WTC11 (cell line): ENCODE data around the gene EPX.

ENCODE experiments used
- ESRRA ChIP-seq: sonication (generic); formaldehyde crosslinking; IDR thresholded peaks from 2 replicates; pipeline ENCODE4 v1.8.1; 2022; ENCODE audit warnings: mild to moderate bottlenecking, missing genetic modification reagents, borderline replicate concordance
- ETV6 ChIP-seq: sonication (generic); formaldehyde crosslinking; IDR thresholded peaks from 2 replicates; pipeline ENCODE4 v1.8.1; 2022; ENCODE audit warnings: mild to moderate bottlenecking, missing genetic modification reagents
- JUN ChIP-seq: sonication (generic); formaldehyde crosslinking; IDR thresholded peaks from 2 replicates; pipeline ENCODE4 v1.8.0; 2023; ENCODE audit warnings: mild to moderate bottlenecking, missing genetic modification reagents
- NR2C2 ChIP-seq: sonication (generic); formaldehyde crosslinking; IDR thresholded peaks from 2 replicates; pipeline ENCODE4 v1.8.0; 2022; ENCODE audit warnings: mild to moderate bottlenecking, missing genetic modification reagents
- NR3C1 ChIP-seq: sonication (generic); formaldehyde crosslinking; conservative IDR thresholded peaks from 2 replicates; pipeline ENCODE4 v1.8.1; 2023; ENCODE audit warnings: low read depth, mild to moderate bottlenecking, missing genetic modification reagents
- TP53 ChIP-seq: sonication (generic); formaldehyde crosslinking; IDR thresholded peaks from 2 replicates; pipeline ENCODE4 v1.8.1; 2023; ENCODE audit warnings: mild to moderate bottlenecking, missing genetic modification reagents
- ZNF423 ChIP-seq: fragments of 250-450 bp; sonication (Bioruptor Pico); IDR thresholded peaks from 2 replicates; pipeline ENCODE4 v2.1.2; 2022; ENCODE audit warnings: mild to moderate bottlenecking, moderate library complexity
- TF ChIP-seq, protein P1 (sequence below): fragments of 200-600 bp; IDR thresholded peaks from 2 replicates; pipeline ENCODE4 v1.8.0; 2022; ENCODE audit warnings: antibody characterized with exemption
- TF ChIP-seq, protein P2 (sequence below): sonication (generic); formaldehyde crosslinking; IDR thresholded peaks from 2 replicates; pipeline ENCODE4 v1.8.1; 2023; ENCODE audit warnings: mild to moderate bottlenecking, missing genetic modification reagents, moderate library complexity
- TF ChIP-seq, protein P3 (sequence below): sonication (generic); formaldehyde crosslinking; IDR thresholded peaks from 2 replicates; pipeline ENCODE4 v1.8.1; 2023; ENCODE audit warnings: mild to moderate bottlenecking, missing genetic modification reagents, borderline replicate concordance
- TF ChIP-seq, protein P4 (sequence below): sonication (generic); formaldehyde crosslinking; IDR thresholded peaks from 2 replicates; pipeline ENCODE4 v1.8.1; 2022; ENCODE audit warnings: low read depth, mild to moderate bottlenecking, moderate library complexity, missing genetic modification reagents, borderline replicate concordance
- TF ChIP-seq, protein P5 (sequence below): sonication (generic); formaldehyde crosslinking; IDR thresholded peaks from 2 replicates; pipeline ENCODE4 v1.8.0; 2022; ENCODE audit warnings: mild to moderate bottlenecking, missing genetic modification reagents

DNA sequence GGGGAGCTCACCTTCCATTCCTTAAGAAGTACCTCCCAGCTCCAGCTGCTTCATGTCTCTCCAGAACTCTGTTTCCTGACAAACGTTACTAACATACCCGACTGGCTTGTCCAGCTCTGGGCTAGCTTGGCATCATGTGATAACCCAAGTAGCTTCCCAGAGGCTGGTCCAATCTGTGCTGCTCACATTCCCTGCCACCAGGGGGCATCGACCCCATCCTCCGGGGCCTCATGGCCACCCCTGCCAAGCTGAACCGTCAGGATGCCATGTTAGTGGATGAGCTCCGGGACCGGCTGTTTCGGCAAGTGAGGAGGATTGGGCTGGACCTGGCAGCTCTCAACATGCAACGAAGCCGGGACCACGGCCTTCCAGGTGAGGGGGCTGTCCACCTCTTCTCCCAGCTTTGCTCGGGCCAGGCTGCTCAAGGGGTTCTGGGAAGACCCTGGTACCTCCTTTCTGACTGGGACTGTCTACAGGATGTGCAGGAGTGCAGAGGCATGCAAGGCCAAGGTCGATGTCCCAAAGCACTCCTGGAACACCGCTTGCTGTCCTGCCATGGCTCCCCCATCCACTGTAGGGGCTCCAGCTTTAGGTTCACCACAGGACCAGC, 7.6 kb downstream of the EPX start:
- TF ChIP-seq, protein P1, sequence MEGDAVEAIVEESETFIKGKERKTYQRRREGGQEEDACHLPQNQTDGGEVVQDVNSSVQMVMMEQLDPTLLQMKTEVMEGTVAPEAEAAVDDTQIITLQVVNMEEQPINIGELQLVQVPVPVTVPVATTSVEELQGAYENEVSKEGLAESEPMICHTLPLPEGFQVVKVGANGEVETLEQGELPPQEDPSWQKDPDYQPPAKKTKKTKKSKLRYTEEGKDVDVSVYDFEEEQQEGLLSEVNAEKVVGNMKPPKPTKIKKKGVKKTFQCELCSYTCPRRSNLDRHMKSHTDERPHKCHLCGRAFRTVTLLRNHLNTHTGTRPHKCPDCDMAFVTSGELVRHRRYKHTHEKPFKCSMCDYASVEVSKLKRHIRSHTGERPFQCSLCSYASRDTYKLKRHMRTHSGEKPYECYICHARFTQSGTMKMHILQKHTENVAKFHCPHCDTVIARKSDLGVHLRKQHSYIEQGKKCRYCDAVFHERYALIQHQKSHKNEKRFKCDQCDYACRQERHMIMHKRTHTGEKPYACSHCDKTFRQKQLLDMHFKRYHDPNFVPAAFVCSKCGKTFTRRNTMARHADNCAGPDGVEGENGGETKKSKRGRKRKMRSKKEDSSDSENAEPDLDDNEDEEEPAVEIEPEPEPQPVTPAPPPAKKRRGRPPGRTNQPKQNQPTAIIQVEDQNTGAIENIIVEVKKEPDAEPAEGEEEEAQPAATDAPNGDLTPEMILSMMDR: peak; percentile 61; the same call in 1 of the 2 replicates
- TF ChIP-seq, protein P2, sequence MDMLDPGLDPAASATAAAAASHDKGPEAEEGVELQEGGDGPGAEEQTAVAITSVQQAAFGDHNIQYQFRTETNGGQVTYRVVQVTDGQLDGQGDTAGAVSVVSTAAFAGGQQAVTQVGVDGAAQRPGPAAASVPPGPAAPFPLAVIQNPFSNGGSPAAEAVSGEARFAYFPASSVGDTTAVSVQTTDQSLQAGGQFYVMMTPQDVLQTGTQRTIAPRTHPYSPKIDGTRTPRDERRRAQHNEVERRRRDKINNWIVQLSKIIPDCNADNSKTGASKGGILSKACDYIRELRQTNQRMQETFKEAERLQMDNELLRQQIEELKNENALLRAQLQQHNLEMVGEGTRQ: peak; percentile 74
- TF ChIP-seq, protein P3, sequence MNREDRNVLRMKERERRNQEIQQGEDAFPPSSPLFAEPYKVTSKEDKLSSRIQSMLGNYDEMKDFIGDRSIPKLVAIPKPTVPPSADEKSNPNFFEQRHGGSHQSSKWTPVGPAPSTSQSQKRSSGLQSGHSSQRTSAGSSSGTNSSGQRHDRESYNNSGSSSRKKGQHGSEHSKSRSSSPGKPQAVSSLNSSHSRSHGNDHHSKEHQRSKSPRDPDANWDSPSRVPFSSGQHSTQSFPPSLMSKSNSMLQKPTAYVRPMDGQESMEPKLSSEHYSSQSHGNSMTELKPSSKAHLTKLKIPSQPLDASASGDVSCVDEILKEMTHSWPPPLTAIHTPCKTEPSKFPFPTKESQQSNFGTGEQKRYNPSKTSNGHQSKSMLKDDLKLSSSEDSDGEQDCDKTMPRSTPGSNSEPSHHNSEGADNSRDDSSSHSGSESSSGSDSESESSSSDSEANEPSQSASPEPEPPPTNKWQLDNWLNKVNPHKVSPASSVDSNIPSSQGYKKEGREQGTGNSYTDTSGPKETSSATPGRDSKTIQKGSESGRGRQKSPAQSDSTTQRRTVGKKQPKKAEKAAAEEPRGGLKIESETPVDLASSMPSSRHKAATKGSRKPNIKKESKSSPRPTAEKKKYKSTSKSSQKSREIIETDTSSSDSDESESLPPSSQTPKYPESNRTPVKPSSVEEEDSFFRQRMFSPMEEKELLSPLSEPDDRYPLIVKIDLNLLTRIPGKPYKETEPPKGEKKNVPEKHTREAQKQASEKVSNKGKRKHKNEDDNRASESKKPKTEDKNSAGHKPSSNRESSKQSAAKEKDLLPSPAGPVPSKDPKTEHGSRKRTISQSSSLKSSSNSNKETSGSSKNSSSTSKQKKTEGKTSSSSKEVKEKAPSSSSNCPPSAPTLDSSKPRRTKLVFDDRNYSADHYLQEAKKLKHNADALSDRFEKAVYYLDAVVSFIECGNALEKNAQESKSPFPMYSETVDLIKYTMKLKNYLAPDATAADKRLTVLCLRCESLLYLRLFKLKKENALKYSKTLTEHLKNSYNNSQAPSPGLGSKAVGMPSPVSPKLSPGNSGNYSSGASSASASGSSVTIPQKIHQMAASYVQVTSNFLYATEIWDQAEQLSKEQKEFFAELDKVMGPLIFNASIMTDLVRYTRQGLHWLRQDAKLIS (CRISPR knock-in tag): no peak
- TF ChIP-seq ZNF423 (no peak), NR2C2 (CRISPR knock-in tag) (no peak), NR3C1 (CRISPR knock-in tag) (no peak), JUN (CRISPR knock-in tag) (no peak), TP53 (CRISPR knock-in tag) (no peak), ESRRA (CRISPR knock-in tag) (no peak), ETV6 (CRISPR knock-in tag) (no peak)
- TF ChIP-seq, protein P4, sequence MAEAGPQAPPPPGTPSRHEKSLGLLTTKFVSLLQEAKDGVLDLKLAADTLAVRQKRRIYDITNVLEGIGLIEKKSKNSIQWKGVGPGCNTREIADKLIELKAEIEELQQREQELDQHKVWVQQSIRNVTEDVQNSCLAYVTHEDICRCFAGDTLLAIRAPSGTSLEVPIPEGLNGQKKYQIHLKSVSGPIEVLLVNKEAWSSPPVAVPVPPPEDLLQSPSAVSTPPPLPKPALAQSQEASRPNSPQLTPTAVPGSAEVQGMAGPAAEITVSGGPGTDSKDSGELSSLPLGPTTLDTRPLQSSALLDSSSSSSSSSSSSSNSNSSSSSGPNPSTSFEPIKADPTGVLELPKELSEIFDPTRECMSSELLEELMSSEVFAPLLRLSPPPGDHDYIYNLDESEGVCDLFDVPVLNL (CRISPR knock-in tag): no peak
- TF ChIP-seq, protein P5, sequence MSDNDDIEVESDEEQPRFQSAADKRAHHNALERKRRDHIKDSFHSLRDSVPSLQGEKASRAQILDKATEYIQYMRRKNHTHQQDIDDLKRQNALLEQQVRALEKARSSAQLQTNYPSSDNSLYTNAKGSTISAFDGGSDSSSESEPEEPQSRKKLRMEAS (CRISPR knock-in tag): peak; percentile 87
